GM13976 (cell line): Measurements from ENCODE around the gene TNNC2.
A peak's percentile ranks its signal among the peaks of the same experiment; 100 is the strongest.
"Not testable (repeated sequence)": the region's sequence is repeated elsewhere in the genome, so short reads cannot be mapped to it uniquely, and the experiment has no call there.

ENCODE experiments used
- DNase-seq: peaks from one replicate; pipeline ENCODE4 v3.0.0; 2012; ENCODE audit warnings: low spot score
- CTCF ChIP-seq: IDR thresholded peaks from 2 replicates; pipeline ENCODE4 v1.5.1; 2012; ENCODE audit warnings: borderline replicate concordance, mild to moderate bottlenecking; ENCODE audit not compliant: insufficient read depth; ENCODE audit errors: extremely low read depth, missing control alignments, control extremely low read depth
- in situ Hi-C: fragments of 300-500 bp; cut with MboI; formaldehyde crosslinking; loops from one replicate; pipeline ENCODE4 v1.12.0; 2022; ENCODE audit warnings: low sequenced_read_pairs, mixed read lengths, inconsistent platforms; ENCODE audit not compliant: unreplicated experiment

The TNNC2 gene

GRCh38 chr20:45833030-45833882 is 6.1 kb upstream of the TNNC2 start, which contains the start of gene SNX21:
Gene SNX21 (plus strand): TSS chr20:45833799. CDS start chr20:45833920, 121 bp downstream.
- TF ChIP-seq CTCF: no peak
- in situ Hi-C loops: no loop called here
- DNase-seq: peak; percentile 77

- TF ChIP-seq CTCF: no peak
- in situ Hi-C loops: no loop called here
- no peak for DNase-seq
Observed at GRCh38 chr20:45832619-45833018, 5.5 kb upstream of the TNNC2 start.

GRCh38 chr20:45829673-45830106 is 2.6 kb upstream of the TNNC2 start:
- in situ Hi-C loops, DNase-seq: not testable (repeated sequence)

GRCh38 chr20:45828589-45828988 is 1.5 kb upstream of the TNNC2 start:
- in situ Hi-C loops: no loop called here
- TF ChIP-seq CTCF: no peak
- DNase-seq: no peak

GRCh38 chr20:45827712-45828111 is 600 bp upstream of the TNNC2 start:
- no peak for TF ChIP-seq CTCF
- in situ Hi-C loops: no loop called here
- DNase-seq: no peak

- in situ Hi-C loops: no loop called here
- TF ChIP-seq CTCF: no peak
- DNase-seq: no peak
Observed at GRCh38 chr20:45826381-45827019, 612 bp downstream of the TNNC2 start.
